DLD1 (cell line): Measurements from ENCODE around the gene ZNF566.

Experiments
- in situ Hi-C: cut with HindIII; loops from 2 replicates; pipeline ENCODE4 v1.10.0; 2017; ENCODE audit warnings: low sequenced_read_pairs

Gene ZNF566

GRCh38 chr19:36449059-36449670 is 40.2 kb downstream of the ZNF566 start:
- in situ Hi-C loops: no loop called here

GRCh38 chr19:36441339-36441738 is 48.0 kb downstream of the ZNF566 start:
- in situ Hi-C loops: no loop called here

- in situ Hi-C loops: no loop called here
Observed at GRCh38 chr19:36436531-36436930, 52.8 kb downstream of the ZNF566 start.

GRCh38 chr19:36423925-36424324 is 65.4 kb downstream of the ZNF566 start:
- in situ Hi-C loops: no loop called here

- in situ Hi-C loops: no loop called here
Observed at GRCh38 chr19:36421749-36422481, 67.4 kb downstream of the ZNF566 start.

- in situ Hi-C loops: no loop called here
Observed at GRCh38 chr19:36420961-36421748, 68.2 kb downstream of the ZNF566 start.

GRCh38 chr19:36418287-36419001 is 70.9 kb downstream of the ZNF566 start, which contains the start of gene ZFP82:
Gene ZFP82, minus strand, starts transcription at chr19:36418644. Its CDS starts 8,855 bp downstream, at chr19:36409789.
- in situ Hi-C loops: no loop called here

GRCh38 chr19:36417752-36418286 is 71.5 kb downstream of the ZNF566 start:
- in situ Hi-C loops: no loop called here

GRCh38 chr19:36409841-36410240 is 79.5 kb downstream of the ZNF566 start:
- in situ Hi-C loops: no loop called here

GRCh38 chr19:36408101-36408500 is 81.3 kb downstream of the ZNF566 start:
- in situ Hi-C loops: no loop called here

GRCh38 chr19:36404498-36404897 is 84.9 kb downstream of the ZNF566 start:
- in situ Hi-C loops: no loop called here

GRCh38 chr19:36401475-36401874 is 87.9 kb downstream of the ZNF566 start:
- in situ Hi-C loops: no loop called here

GRCh38 chr19:36398571-36398970 is 90.8 kb downstream of the ZNF566 start:
- in situ Hi-C loops: no loop called here
